ENCODE measurements around the gene PIRT. TPM values are rescaled to one million over a fixed set of nuclear protein-coding genes. Genes with fewer than 3 reads are reported as not detected.

PIRT gene
- total and polyA plus RNA-seq, 2 donors, result 0.05 to 0.09 TPM

DNA sequence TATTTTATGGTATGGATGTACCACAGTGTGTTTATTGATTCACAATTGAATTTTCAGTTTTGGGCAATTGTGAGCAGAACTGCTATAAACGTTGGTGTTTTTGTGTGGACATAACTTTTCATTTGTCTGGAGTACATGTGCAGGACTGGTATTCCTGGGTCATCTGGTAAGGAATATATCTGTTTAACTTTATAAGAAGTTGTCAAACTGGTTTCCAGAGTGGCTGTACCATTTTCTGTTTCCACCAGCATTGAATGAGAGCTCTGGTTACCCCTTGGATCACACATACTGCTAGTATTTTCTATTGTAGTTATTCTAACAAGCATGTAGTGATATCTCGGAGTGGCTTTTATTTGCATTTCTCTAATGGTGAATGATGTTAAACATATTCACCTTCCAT, 58.3 kb downstream of the PIRT start:
- Histone ChIP-seq H3K36me3 (ENCODE audit: control insufficient read depth in 2 of 2, insufficient read depth in 2 of 2, low read length in 1 of 2) (no peaks in the 10 kb centered on the region), H3K9me3 (ENCODE audit: control insufficient read depth in 2 of 2, insufficient read depth in 1 of 2, low read length in 1 of 2) (no peaks in the 10 kb centered on the region), H3K27me3 (ENCODE audit: control insufficient read depth in 2 of 2, insufficient read depth in 1 of 2, low read length in 1 of 2) (no peaks in the 10 kb centered on the region), H3K4me1 (ENCODE audit: control insufficient read depth in 2 of 2, insufficient read depth in 2 of 2, low read length in 2 of 2) (no peaks in the 10 kb centered on the region), H3K4me3 (ENCODE audit: low read length in 2 of 2) (no peak overlapping the region), H3K27ac (ENCODE audit: low read depth in 1 of 2, low read length in 1 of 2) (no peak overlapping the region)
- 94% methylated on average over 2 of the region's 2 CpGs for WGBS
- DNase-seq (ENCODE audit: low read depth in 6 of 9, low spot score in 9 of 9), result no peak

- no peak overlapping the region for H3K4me3 ChIP-seq (ENCODE audit: low read length in 2 of 2)
- WGBS, result 85% methylated on average over 6 of the region's 6 CpGs
- H3K27ac ChIP-seq (ENCODE audit: low read depth in 1 of 2, low read length in 1 of 2), result no peak overlapping the region
- H3K9me3 ChIP-seq (ENCODE audit: control insufficient read depth in 2 of 2, insufficient read depth in 1 of 2, low read length in 1 of 2), result no peaks in the 10 kb centered on the region
- no peak for DNase-seq (ENCODE audit: low read depth in 6 of 9, low spot score in 9 of 9)
- no peaks in the 10 kb centered on the region for H3K4me1 ChIP-seq (ENCODE audit: control insufficient read depth in 2 of 2, insufficient read depth in 2 of 2, low read length in 2 of 2)
- H3K27me3 ChIP-seq (ENCODE audit: control insufficient read depth in 2 of 2, insufficient read depth in 1 of 2, low read length in 1 of 2), result no peaks in the 10 kb centered on the region
- H3K36me3 ChIP-seq (ENCODE audit: control insufficient read depth in 2 of 2, insufficient read depth in 2 of 2, low read length in 1 of 2), result no peaks in the 10 kb centered on the region
Observed at GRCh38 chr17:10777890-10778289, 60.0 kb downstream of the PIRT start.

- no peak overlapping the region for H3K27ac ChIP-seq (ENCODE audit: low read depth in 1 of 2, low read length in 1 of 2)
- no peaks in the 10 kb centered on the region for H3K36me3 ChIP-seq (ENCODE audit: control insufficient read depth in 2 of 2, insufficient read depth in 2 of 2, low read length in 1 of 2)
- H3K4me1 ChIP-seq (ENCODE audit: control insufficient read depth in 2 of 2, insufficient read depth in 2 of 2, low read length in 2 of 2), result no peaks in the 10 kb centered on the region
- H3K9me3 ChIP-seq (ENCODE audit: control insufficient read depth in 2 of 2, insufficient read depth in 1 of 2, low read length in 1 of 2), result peaks cover 0 to 5% of the 10 kb centered on the region in 2 donors
- no peak for DNase-seq (ENCODE audit: low read depth in 6 of 9, low spot score in 9 of 9)
- H3K4me3 ChIP-seq (ENCODE audit: low read length in 2 of 2), result no peak overlapping the region
- no peaks in the 10 kb centered on the region for H3K27me3 ChIP-seq (ENCODE audit: control insufficient read depth in 2 of 2, insufficient read depth in 1 of 2, low read length in 1 of 2)
- 97% methylated on average over 11 of the region's 11 CpGs for WGBS
Observed at GRCh38 chr17:10777131-10777807, 60.6 kb downstream of the PIRT start.

DNA sequence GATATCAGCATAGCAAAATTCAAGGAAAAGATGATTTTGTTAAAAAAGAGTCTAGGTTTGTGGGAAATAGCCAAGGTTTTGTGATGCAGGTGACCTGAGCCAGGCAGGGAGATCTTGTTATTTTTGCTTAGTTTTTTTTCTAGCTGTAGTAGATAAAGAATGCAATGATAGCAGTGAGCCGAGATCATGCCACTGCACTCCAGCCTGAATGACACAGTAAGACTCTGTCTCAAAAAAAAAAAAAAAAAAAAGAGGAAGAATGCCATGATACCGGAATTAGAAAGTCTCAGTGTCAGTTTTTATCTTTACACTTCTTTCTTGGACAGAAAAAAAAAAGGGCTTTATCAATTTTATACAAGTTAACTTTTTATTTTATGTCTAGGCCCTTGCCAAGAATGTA, 61.5 kb downstream of the PIRT start:
- no peak for DNase-seq (ENCODE audit: low read depth in 6 of 9, low spot score in 9 of 9)
- Histone ChIP-seq H3K27ac (ENCODE audit: low read depth in 1 of 2, low read length in 1 of 2) (no peak overlapping the region), H3K4me3 (ENCODE audit: low read length in 2 of 2) (no peak overlapping the region), H3K9me3 (ENCODE audit: control insufficient read depth in 2 of 2, insufficient read depth in 1 of 2, low read length in 1 of 2) (peaks cover 0 to 5% of the 10 kb centered on the region in 2 donors), H3K27me3 (ENCODE audit: control insufficient read depth in 2 of 2, insufficient read depth in 1 of 2, low read length in 1 of 2) (no peaks in the 10 kb centered on the region), H3K36me3 (ENCODE audit: control insufficient read depth in 2 of 2, insufficient read depth in 2 of 2, low read length in 1 of 2) (no peaks in the 10 kb centered on the region), H3K4me1 (ENCODE audit: control insufficient read depth in 2 of 2, insufficient read depth in 2 of 2, low read length in 2 of 2) (no peaks in the 10 kb centered on the region)
- WGBS, result 41% methylated on average over 2 of the region's 2 CpGs

DNA sequence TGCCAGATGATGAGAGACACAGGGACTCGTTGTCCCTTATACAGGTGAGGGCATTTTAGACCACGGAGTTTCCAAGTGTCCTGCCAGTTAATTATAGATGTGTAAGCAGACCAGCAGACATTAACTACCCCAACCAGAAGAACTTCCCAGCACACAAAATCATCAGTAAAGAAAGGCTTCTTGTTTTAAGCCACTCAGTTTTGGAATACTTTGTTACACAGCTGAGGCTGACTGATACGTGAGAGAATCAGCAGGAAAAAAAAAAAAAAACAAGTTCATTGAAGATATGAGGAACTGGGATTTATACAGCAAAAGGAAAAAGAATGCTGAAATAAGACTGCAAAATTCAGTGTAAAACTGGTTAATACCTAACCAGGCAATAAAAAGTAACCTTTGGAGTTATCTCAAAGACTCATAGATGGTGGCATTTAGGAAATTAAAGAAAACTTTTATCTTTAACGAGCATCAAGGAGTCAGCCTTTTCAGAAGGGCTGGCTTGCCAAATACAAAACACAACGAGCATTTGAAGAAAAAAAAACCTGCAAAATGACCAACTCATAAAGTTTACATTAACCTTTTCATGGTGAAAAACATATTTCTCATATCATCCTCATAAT, 62.0 kb downstream of the PIRT start:
- Histone ChIP-seq H3K27me3 (ENCODE audit: control insufficient read depth in 2 of 2, insufficient read depth in 1 of 2, low read length in 1 of 2) (no peaks in the 10 kb centered on the region), H3K9me3 (ENCODE audit: control insufficient read depth in 2 of 2, insufficient read depth in 1 of 2, low read length in 1 of 2) (peaks cover 0 to 5% of the 10 kb centered on the region in 2 donors), H3K4me1 (ENCODE audit: control insufficient read depth in 2 of 2, insufficient read depth in 2 of 2, low read length in 2 of 2) (no peaks in the 10 kb centered on the region), H3K4me3 (ENCODE audit: low read length in 2 of 2) (no peak overlapping the region), H3K36me3 (ENCODE audit: control insufficient read depth in 2 of 2, insufficient read depth in 2 of 2, low read length in 1 of 2) (no peaks in the 10 kb centered on the region), H3K27ac (ENCODE audit: low read depth in 1 of 2, low read length in 1 of 2) (no peak overlapping the region)
- DNase-seq (ENCODE audit: low read depth in 6 of 9, low spot score in 9 of 9), result no peak
- 91% methylated on average over 5 of the region's 5 CpGs for WGBS

DNA sequence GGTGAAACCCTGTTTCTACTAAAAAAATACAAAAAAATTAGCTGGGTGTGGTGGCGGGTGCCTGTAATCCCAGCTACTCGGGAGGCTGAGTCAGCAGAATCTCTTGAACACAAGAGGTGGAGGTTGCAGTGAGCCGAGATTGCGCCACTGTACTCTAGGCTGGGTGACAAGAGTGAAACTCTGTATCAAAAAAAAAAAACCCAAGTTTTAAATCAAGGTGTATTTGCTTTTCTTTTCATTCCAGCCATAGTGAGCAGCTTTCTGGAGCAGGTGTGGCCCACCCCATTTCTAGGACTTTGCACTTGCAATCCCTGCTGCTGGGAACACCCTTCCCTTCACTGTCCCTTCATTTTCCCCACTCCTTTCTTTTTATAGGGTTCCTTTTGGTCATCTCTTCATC, 62.8 kb downstream of the PIRT start:
- Histone ChIP-seq H3K4me3 (ENCODE audit: low read length in 2 of 2) (no peak overlapping the region), H3K9me3 (ENCODE audit: control insufficient read depth in 2 of 2, insufficient read depth in 1 of 2, low read length in 1 of 2) (peaks cover 0 to 5% of the 10 kb centered on the region in 2 donors), H3K36me3 (ENCODE audit: control insufficient read depth in 2 of 2, insufficient read depth in 2 of 2, low read length in 1 of 2) (no peaks in the 10 kb centered on the region), H3K4me1 (ENCODE audit: control insufficient read depth in 2 of 2, insufficient read depth in 2 of 2, low read length in 2 of 2) (no peaks in the 10 kb centered on the region), H3K27ac (ENCODE audit: low read depth in 1 of 2, low read length in 1 of 2) (no peak overlapping the region), H3K27me3 (ENCODE audit: control insufficient read depth in 2 of 2, insufficient read depth in 1 of 2, low read length in 1 of 2) (no peaks in the 10 kb centered on the region)
- no peak for DNase-seq (ENCODE audit: low read depth in 6 of 9, low spot score in 9 of 9)
- WGBS, result 98% methylated on average over 4 of the region's 4 CpGs

- DNase-seq (ENCODE audit: low read depth in 6 of 9, low spot score in 9 of 9), result no peak
- WGBS, result 88% methylated on average over 2 of the region's 2 CpGs
- Histone ChIP-seq H3K27me3 (ENCODE audit: control insufficient read depth in 2 of 2, insufficient read depth in 1 of 2, low read length in 1 of 2) (no peaks in the 10 kb centered on the region), H3K9me3 (ENCODE audit: control insufficient read depth in 2 of 2, insufficient read depth in 1 of 2, low read length in 1 of 2) (peaks cover 0 to 5% of the 10 kb centered on the region in 2 donors), H3K4me3 (ENCODE audit: low read length in 2 of 2) (no peak overlapping the region), H3K4me1 (ENCODE audit: control insufficient read depth in 2 of 2, insufficient read depth in 2 of 2, low read length in 2 of 2) (no peaks in the 10 kb centered on the region), H3K36me3 (ENCODE audit: control insufficient read depth in 2 of 2, insufficient read depth in 2 of 2, low read length in 1 of 2) (no peaks in the 10 kb centered on the region), H3K27ac (ENCODE audit: low read depth in 1 of 2, low read length in 1 of 2) (no peak overlapping the region)
Observed at GRCh38 chr17:10773391-10773790, 64.5 kb downstream of the PIRT start.

Other genes with a start within 250 kb of the PIRT start
- gene MYH3, start 180.8 kb downstream of the PIRT start, total RNA-seq, result 13.5 TPM
- gene MYH3, start 180.8 kb downstream of the PIRT start, polyA plus RNA-seq, result 18.0 TPM
- gene SCO1, start 140.6 kb downstream of the PIRT start, total RNA-seq, result 23.1 TPM
- 11.4 TPM for gene SCO1, start 140.6 kb downstream of the PIRT start, polyA plus RNA-seq
- 26.0 TPM for gene ADPRM, start 140.5 kb downstream of the PIRT start, total RNA-seq
- 26.2 TPM for gene ADPRM, start 140.5 kb downstream of the PIRT start, polyA plus RNA-seq
- gene TMEM220, start 108.1 kb downstream of the PIRT start, total RNA-seq, result 0.85 TPM
- 2.6 TPM for gene TMEM220, start 108.1 kb downstream of the PIRT start, polyA plus RNA-seq
- gene TMEM238L, start 34.0 kb downstream of the PIRT start, total RNA-seq, result not detected
- 0.07 TPM for gene TMEM238L, start 34.0 kb downstream of the PIRT start, polyA plus RNA-seq

All from thymus (tissue), 11 donors.